IPS DF 4.7 (cell line): ENCODE measurements around the gene SLC22A4.

ENCODE experiments used
- DNase-seq: peaks from one replicate; pipeline ENCODE4 v3.0.0-alpha.2; 2013; ENCODE audit warnings: low spot score; ENCODE audit errors: extremely low read depth

The SLC22A4 gene

GRCh38 chr5:132275367-132276220 lies 18.6 kb upstream of the SLC22A4 start:
- DNase-seq = no peak

GRCh38 chr5:132277256-132277655 lies 16.9 kb upstream of the SLC22A4 start:
- no peak for DNase-seq

- DNase-seq = no peak
Observed at GRCh38 chr5:132277971-132278853, 16.0 kb upstream of the SLC22A4 start.

GRCh38 chr5:132279801-132280200 lies 14.4 kb upstream of the SLC22A4 start:
- no peak for DNase-seq

GRCh38 chr5:132280371-132281240 lies 13.6 kb upstream of the SLC22A4 start:
- DNase-seq = no peak

GRCh38 chr5:132281856-132282614 lies 12.2 kb upstream of the SLC22A4 start:
- no peak for DNase-seq

GRCh38 chr5:132283423-132284043 lies 10.7 kb upstream of the SLC22A4 start:
- DNase-seq = no peak

GRCh38 chr5:132289097-132289496 lies 5.1 kb upstream of the SLC22A4 start:
- no peak for DNase-seq

- no peak for DNase-seq
Observed at GRCh38 chr5:132291026-132291425, 3.2 kb upstream of the SLC22A4 start.

- no peak for DNase-seq
Observed at GRCh38 chr5:132293066-132293991, 865 bp upstream of the SLC22A4 start.

GRCh38 chr5:132294728-132295504 lies 722 bp downstream of the SLC22A4 start:
- no peak for DNase-seq

GRCh38 chr5:132295505-132296411 lies 1.6 kb downstream of the SLC22A4 start:
- DNase-seq = no peak

- no peak for DNase-seq
Observed at GRCh38 chr5:132296412-132297016, 2.3 kb downstream of the SLC22A4 start.

GRCh38 chr5:132297211-132297940 lies 3.2 kb downstream of the SLC22A4 start:
- no peak for DNase-seq

- no peak for DNase-seq
Observed at GRCh38 chr5:132298298-132299212, 4.4 kb downstream of the SLC22A4 start.
